Neural cell (in vitro differentiated cells): ENCODE results near the gene PPP1R13B. TPM values are rescaled to one million over a fixed set of nuclear protein-coding genes. Genes with fewer than 3 reads are reported as not detected.

Source experiments
- H2AFZ ChIP-seq: fragments of 200-600, 300-800 bp; sonication (generic), shearing (Covaris generic); 2 replicates; pipeline ENCODE4 v1.6.0; 2014; ENCODE audit warnings: low read depth, mild to moderate bottlenecking, antibody characterized with exemption, low read length, moderate library complexity
- H3F3A ChIP-seq: fragments of 200-600 bp; shearing (Covaris generic); 2 replicates; pipeline ENCODE4 v1.6.1; 2016; ENCODE audit warnings: mild to moderate bottlenecking, moderate library complexity, mixed read lengths, antibody characterized with exemption, low read length; ENCODE audit not compliant: insufficient read depth, poor library complexity, severe bottlenecking
- H3K27ac ChIP-seq: fragments of 200-600, 300-800 bp; sonication (generic), shearing (Covaris generic); 2 replicates; pipeline ENCODE4 v1.5.1; 2014; ENCODE audit warnings: mild to moderate bottlenecking, low read length, moderate library complexity
- H3K27me3 ChIP-seq: fragments of 300-800, 200-600 bp; sonication (generic), shearing (Covaris generic); 2 replicates; pipeline ENCODE4 v1.6.0; 2014; ENCODE audit warnings: mild to moderate bottlenecking, low read depth, low read length, moderate library complexity; ENCODE audit not compliant: insufficient read depth
- H3K36me3 ChIP-seq: fragments of 300-800, 200-600 bp; sonication (generic), shearing (Covaris generic); 2 replicates; pipeline ENCODE4 v1.5.1; 2014; ENCODE audit warnings: mild to moderate bottlenecking, antibody characterized with exemption, low read length, moderate library complexity; ENCODE audit not compliant: insufficient read depth
- H3K4me2 ChIP-seq: fragments of 300-800, 200-600 bp; sonication (generic), shearing (Covaris generic); 2 replicates; pipeline ENCODE4 v1.6.0; 2014; ENCODE audit warnings: mild to moderate bottlenecking, low read length
- H3K4me3 ChIP-seq: fragments of 300-800, 200-600 bp; sonication (generic), shearing (Covaris generic); 2 replicates; pipeline ENCODE4 v1.5.1; 2014; ENCODE audit warnings: mild to moderate bottlenecking, low read length, moderate library complexity
- H3K79me2 ChIP-seq: fragments of 200-600 bp; shearing (Covaris generic); replicated peaks from 2 replicates; pipeline ENCODE4 v1.6.0; 2014; ENCODE audit warnings: mild to moderate bottlenecking, low read length, moderate library complexity; ENCODE audit not compliant: insufficient read depth
- H3K9ac ChIP-seq: fragments of 300-800, 200-600 bp; sonication (generic), shearing (Covaris generic); 2 replicates; pipeline ENCODE4 v1.6.1; 2016; ENCODE audit warnings: mild to moderate bottlenecking, low read length, mixed read lengths
- H3K9me2 ChIP-seq: fragments of 200-600 bp; shearing (Covaris generic); 2 replicates; pipeline ENCODE4 v1.6.1; 2016; ENCODE audit warnings: mild to moderate bottlenecking, low read length, mixed read lengths; ENCODE audit not compliant: insufficient read depth
- H3K9me3 ChIP-seq: fragments of 200-600, 300-800 bp; sonication (generic), shearing (Covaris generic); 2 replicates; pipeline ENCODE4 v1.6.1; 2016; ENCODE audit warnings: mild to moderate bottlenecking, mixed run types, low read length, moderate library complexity, mixed read lengths
- H4K20me1 ChIP-seq: fragments of 200-600 bp; shearing (Covaris generic); 2 replicates; pipeline ENCODE4 v1.6.1; 2016; ENCODE audit warnings: mild to moderate bottlenecking, mixed run types; ENCODE audit not compliant: insufficient read depth
- EP300 ChIP-seq: fragments of 450-650 bp; conservative IDR thresholded peaks from 2 replicates; pipeline ENCODE4 v1.6.1; 2014; ENCODE audit warnings: antibody characterized with exemption, mild to moderate bottlenecking, moderate library complexity; ENCODE audit not compliant: poor library complexity, severe bottlenecking
- EZH2 ChIP-seq: fragments of 200-600, 300-800 bp; shearing (Covaris generic), sonication (generic); IDR thresholded peaks from 2 replicates; pipeline ENCODE4 v1.6.1; 2014; ENCODE audit warnings: antibody characterized with exemption, low read length, borderline replicate concordance, mild to moderate bottlenecking; ENCODE audit not compliant: insufficient read depth, poor library complexity, severe bottlenecking
- MXI1 ChIP-seq: fragments of 450-650 bp; conservative IDR thresholded peaks from 2 replicates; pipeline ENCODE4 v1.6.1; 2014; ENCODE audit warnings: antibody characterized with exemption, mild to moderate bottlenecking; ENCODE audit not compliant: poor library complexity, severe bottlenecking
- POLR2AphosphoS5 ChIP-seq: IDR thresholded peaks from 2 replicates; pipeline ENCODE4 v1.6.1; 2012
- RAD21 ChIP-seq: fragments of 450-650 bp; conservative IDR thresholded peaks from 2 replicates; pipeline ENCODE4 v1.6.1; 2014; ENCODE audit warnings: antibody characterized with exemption, mild to moderate bottlenecking, moderate library complexity
- SMC3 ChIP-seq: fragments of 450-650 bp; conservative IDR thresholded peaks from 2 replicates; pipeline ENCODE4 v1.6.1; 2014; ENCODE audit warnings: antibody characterized with exemption, mild to moderate bottlenecking, moderate library complexity; ENCODE audit not compliant: poor library complexity
- TAF1 ChIP-seq: IDR thresholded peaks from 2 replicates; pipeline ENCODE4 v1.6.1; 2012; ENCODE audit warnings: low read depth
- polyA plus RNA-seq: library from polyadenylated mRNA; depleted of rRNA; stranded (reverse); fragments of >200 nt; gene quantifications from 2 replicates; pipeline ENCODE4 v1.2.3, GENCODE V29; 2014
- TF ChIP-seq, protein P1 (sequence below): IDR thresholded peaks from 2 replicates; pipeline ENCODE4 v1.6.1; 2012; ENCODE audit warnings: borderline replicate concordance
- TF ChIP-seq, protein P2 (sequence below): fragments of 450-650 bp; IDR thresholded peaks from 2 replicates; pipeline ENCODE4 v1.5.1; 2014; ENCODE audit warnings: antibody characterized with exemption, mild to moderate bottlenecking, moderate library complexity; ENCODE audit not compliant: poor library complexity, severe bottlenecking

PPP1R13B gene
- polyA plus RNA-seq, 1 donor from 2014 or later: 8.2 TPM

DNA sequence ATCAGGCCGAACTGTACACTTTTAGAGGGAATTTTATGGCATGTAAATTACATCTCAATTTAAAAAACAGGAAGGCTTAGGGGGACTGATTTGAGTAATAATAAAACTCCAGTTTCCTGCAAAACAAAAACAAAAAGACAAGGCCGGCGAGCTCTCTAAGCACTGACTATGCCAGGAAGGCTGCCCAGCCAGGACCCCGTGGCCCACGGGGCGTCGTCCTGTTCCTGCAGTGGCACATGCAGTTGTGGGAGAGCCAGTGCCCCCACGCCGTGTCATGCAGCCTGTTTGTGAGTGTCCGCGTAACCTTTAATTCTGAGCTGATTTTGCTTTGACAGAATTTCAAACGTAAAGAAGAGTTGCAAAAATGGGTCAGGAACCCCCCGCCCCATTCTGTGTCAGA is 142.7 kb downstream of the PPP1R13B start:
- no peaks in the 10 kb centered on the region for H3F3A ChIP-seq
- TF ChIP-seq EZH2: no peak
- TF ChIP-seq POLR2AphosphoS5: no peak
- TF ChIP-seq, protein P1, sequence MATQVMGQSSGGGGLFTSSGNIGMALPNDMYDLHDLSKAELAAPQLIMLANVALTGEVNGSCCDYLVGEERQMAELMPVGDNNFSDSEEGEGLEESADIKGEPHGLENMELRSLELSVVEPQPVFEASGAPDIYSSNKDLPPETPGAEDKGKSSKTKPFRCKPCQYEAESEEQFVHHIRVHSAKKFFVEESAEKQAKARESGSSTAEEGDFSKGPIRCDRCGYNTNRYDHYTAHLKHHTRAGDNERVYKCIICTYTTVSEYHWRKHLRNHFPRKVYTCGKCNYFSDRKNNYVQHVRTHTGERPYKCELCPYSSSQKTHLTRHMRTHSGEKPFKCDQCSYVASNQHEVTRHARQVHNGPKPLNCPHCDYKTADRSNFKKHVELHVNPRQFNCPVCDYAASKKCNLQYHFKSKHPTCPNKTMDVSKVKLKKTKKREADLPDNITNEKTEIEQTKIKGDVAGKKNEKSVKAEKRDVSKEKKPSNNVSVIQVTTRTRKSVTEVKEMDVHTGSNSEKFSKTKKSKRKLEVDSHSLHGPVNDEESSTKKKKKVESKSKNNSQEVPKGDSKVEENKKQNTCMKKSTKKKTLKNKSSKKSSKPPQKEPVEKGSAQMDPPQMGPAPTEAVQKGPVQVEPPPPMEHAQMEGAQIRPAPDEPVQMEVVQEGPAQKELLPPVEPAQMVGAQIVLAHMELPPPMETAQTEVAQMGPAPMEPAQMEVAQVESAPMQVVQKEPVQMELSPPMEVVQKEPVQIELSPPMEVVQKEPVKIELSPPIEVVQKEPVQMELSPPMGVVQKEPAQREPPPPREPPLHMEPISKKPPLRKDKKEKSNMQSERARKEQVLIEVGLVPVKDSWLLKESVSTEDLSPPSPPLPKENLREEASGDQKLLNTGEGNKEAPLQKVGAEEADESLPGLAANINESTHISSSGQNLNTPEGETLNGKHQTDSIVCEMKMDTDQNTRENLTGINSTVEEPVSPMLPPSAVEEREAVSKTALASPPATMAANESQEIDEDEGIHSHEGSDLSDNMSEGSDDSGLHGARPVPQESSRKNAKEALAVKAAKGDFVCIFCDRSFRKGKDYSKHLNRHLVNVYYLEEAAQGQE: no peak
- no peak for TF ChIP-seq RAD21
- TF ChIP-seq EP300: no peak
- TF ChIP-seq TAF1: no peak
- no peak for TF ChIP-seq SMC3
- TF ChIP-seq MXI1: no peak
- TF ChIP-seq, protein P2, sequence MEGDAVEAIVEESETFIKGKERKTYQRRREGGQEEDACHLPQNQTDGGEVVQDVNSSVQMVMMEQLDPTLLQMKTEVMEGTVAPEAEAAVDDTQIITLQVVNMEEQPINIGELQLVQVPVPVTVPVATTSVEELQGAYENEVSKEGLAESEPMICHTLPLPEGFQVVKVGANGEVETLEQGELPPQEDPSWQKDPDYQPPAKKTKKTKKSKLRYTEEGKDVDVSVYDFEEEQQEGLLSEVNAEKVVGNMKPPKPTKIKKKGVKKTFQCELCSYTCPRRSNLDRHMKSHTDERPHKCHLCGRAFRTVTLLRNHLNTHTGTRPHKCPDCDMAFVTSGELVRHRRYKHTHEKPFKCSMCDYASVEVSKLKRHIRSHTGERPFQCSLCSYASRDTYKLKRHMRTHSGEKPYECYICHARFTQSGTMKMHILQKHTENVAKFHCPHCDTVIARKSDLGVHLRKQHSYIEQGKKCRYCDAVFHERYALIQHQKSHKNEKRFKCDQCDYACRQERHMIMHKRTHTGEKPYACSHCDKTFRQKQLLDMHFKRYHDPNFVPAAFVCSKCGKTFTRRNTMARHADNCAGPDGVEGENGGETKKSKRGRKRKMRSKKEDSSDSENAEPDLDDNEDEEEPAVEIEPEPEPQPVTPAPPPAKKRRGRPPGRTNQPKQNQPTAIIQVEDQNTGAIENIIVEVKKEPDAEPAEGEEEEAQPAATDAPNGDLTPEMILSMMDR: no peak

DNA sequence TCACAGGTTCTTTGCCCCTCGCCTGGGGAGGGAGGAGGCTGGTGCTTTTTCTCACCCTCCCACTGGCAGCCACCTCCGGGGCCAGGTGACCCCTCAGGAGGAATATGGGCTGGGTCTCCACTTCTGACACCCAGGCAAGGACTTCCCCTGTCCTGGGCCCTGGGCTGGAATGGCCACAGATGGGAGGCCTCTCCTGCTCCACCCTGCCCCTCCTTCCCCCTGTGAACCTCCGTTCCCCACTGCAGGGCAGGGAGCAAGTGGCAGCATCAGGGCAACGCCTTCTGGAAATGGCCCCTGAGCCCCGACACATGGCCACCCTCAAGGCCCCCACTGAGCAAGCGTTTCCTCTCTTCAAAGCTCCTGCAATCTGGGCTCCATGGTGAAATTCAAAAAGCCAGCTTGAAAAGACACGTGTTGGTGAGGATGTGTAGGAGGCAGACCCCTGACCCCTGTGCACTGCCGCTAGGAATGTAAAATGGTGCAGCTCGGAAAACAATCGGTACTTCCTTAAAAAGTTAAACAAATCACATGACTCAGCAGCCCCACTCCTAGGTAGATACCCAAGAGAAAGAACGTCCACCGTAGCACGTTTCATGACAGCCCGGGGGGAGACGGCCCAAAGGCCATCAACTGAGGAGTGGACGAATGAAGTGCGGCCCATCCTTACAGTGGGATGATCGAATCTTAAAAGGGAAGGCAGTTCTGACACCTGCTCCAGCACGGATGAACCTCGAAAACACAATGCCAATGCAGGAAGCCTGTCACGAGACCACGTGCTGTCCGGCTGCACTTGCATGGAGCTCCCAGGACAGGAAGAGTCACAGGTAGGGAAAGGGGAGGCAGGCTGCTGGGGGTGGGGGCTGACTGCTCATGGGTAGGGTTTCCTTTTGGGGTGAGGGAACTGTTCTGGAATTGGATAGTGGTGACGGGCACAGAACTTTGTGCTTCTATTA is 143.7 kb downstream of the PPP1R13B start:
- no peak overlapping the region for H3K9ac ChIP-seq
- no peak overlapping the region for H2AFZ ChIP-seq
- H3K27me3 ChIP-seq: no peaks in the 10 kb centered on the region
- H3K27ac ChIP-seq: no peak overlapping the region
- no peak overlapping the region for H3K4me3 ChIP-seq
- H3F3A ChIP-seq: no peaks in the 10 kb centered on the region
- no peaks in the 10 kb centered on the region for H3K36me3 ChIP-seq
- H4K20me1 ChIP-seq: no peaks in the 10 kb centered on the region
- no peaks in the 10 kb centered on the region for H3K9me2 ChIP-seq
- no peak overlapping the region for H3K4me2 ChIP-seq
- no peaks in the 10 kb centered on the region for H3K9me3 ChIP-seq
- TF ChIP-seq, protein P1: no peak
- TF ChIP-seq RAD21: no peak
- no peak for TF ChIP-seq SMC3
- no peak for TF ChIP-seq MXI1
- TF ChIP-seq TAF1: no peak
- TF ChIP-seq, protein P2: no peak
- TF ChIP-seq EZH2: no peak
- TF ChIP-seq POLR2AphosphoS5: no peak
- no peak for TF ChIP-seq EP300
- no peaks in the 10 kb centered on the region for H3K79me2 ChIP-seq

More for the DNA sequence above, 142.7 kb downstream of the PPP1R13B start:
- Histone ChIP-seq H3K79me2 (no peaks in the 10 kb centered on the region), H3K9me3 (no peaks in the 10 kb centered on the region), H3K27ac (no peak overlapping the region), H3K9me2 (no peaks in the 10 kb centered on the region), H3K27me3 (no peaks in the 10 kb centered on the region), H2AFZ (no peak overlapping the region), H4K20me1 (no peaks in the 10 kb centered on the region), H3K9ac (no peak overlapping the region), H3K4me2 (no peak overlapping the region), H3K36me3 (no peaks in the 10 kb centered on the region), H3K4me3 (no peak overlapping the region)
